GM23338 (cell line): ENCODE data around the gene SPRY4. TPM values are rescaled to one million over a fixed set of nuclear protein-coding genes. Genes with fewer than 3 reads are reported as not detected.

Experiments
- ATAC-seq: fragments of 200-7000 bp; cut with Tn5 transposase; 3 replicates; pipeline ENCODE4 v1.9.1; 2020
- DNase-seq: peaks from one replicate; pipeline ENCODE4 v3.0.0-alpha.2; 2015; ENCODE audit warnings: low spot score
- H2AFZ ChIP-seq: fragments of 200-600 bp; sonication (generic); 2 replicates; pipeline ENCODE4 v1.8.0; 2016; ENCODE audit warnings: antibody characterized with exemption, mild to moderate bottlenecking, moderate library complexity
- H3F3A ChIP-seq: fragments of 200-600 bp; sonication (generic); replicated peaks from 2 replicates; pipeline ENCODE4 v1.8.0; 2017; ENCODE audit warnings: antibody characterized with exemption, mixed run types, low read depth
- H3K27ac ChIP-seq: fragments of 200-600 bp; sonication (generic); 2 replicates; pipeline ENCODE4 v1.6.1; 2016; ENCODE audit warnings: low read depth
- H3K27me3 ChIP-seq: fragments of 200-600 bp; sonication (generic); 2 replicates; pipeline ENCODE4 v1.8.0; 2016; ENCODE audit warnings: mild to moderate bottlenecking, mixed run types, moderate library complexity; ENCODE audit not compliant: insufficient read depth
- H3K36me3 ChIP-seq: fragments of 200-600 bp; sonication (generic); 2 replicates; pipeline ENCODE4 v1.8.0; 2016; ENCODE audit warnings: mild to moderate bottlenecking; ENCODE audit not compliant: insufficient read depth
- H3K4me1 ChIP-seq: fragments of 200-600 bp; sonication (generic); 2 replicates; pipeline ENCODE4 v1.8.0; 2016; ENCODE audit warnings: mild to moderate bottlenecking, moderate library complexity; ENCODE audit not compliant: insufficient read depth
- H3K4me2 ChIP-seq: fragments of 200-600 bp; sonication (generic); 2 replicates; pipeline ENCODE4 v1.7.1; 2017; ENCODE audit warnings: mixed run types
- H3K4me3 ChIP-seq: fragments of 200-600 bp; sonication (generic); 2 replicates; pipeline ENCODE4 v1.6.1; 2016; ENCODE audit warnings: mixed run types
- H3K79me2 ChIP-seq: fragments of 200-600 bp; sonication (generic); replicated peaks from 2 replicates; pipeline ENCODE4 v1.8.0; 2017; ENCODE audit warnings: mild to moderate bottlenecking; ENCODE audit not compliant: insufficient read depth
- H3K9me2 ChIP-seq: fragments of 200-600 bp; sonication (generic); 2 replicates; pipeline ENCODE4 v1.8.0; 2017; ENCODE audit not compliant: insufficient read depth
- H4K20me1 ChIP-seq: fragments of 200-600 bp; sonication (generic); replicated peaks from 2 replicates; pipeline ENCODE4 v1.8.0; 2017; ENCODE audit warnings: mild to moderate bottlenecking; ENCODE audit not compliant: insufficient read depth
- H3K27ac Mint-ChIP-seq: 2 replicates; pipeline ENCODE4 v1.8.0; 2020; ENCODE audit warnings: inconsistent platforms, mild to moderate bottlenecking, moderate library complexity, mixed read lengths
- H3K27me3 Mint-ChIP-seq: 3 replicates; pipeline ENCODE4 v1.8.0; 2022; ENCODE audit warnings: low read depth, mild to moderate bottlenecking, moderate library complexity, mixed read lengths, inconsistent platforms; ENCODE audit not compliant: insufficient read depth, poor library complexity
- H3K36me3 Mint-ChIP-seq: 3 replicates; pipeline ENCODE4 v1.8.0; 2021; ENCODE audit warnings: low read depth, mild to moderate bottlenecking, inconsistent platforms, moderate library complexity, mixed read lengths
- H3K4me1 Mint-ChIP-seq: 3 replicates; pipeline ENCODE4 v1.8.0; 2020; ENCODE audit warnings: mild to moderate bottlenecking, inconsistent platforms, mixed read lengths
- H3K4me3 Mint-ChIP-seq: 3 replicates; pipeline ENCODE4 v1.8.0; 2021; ENCODE audit warnings: moderate library complexity, mild to moderate bottlenecking, inconsistent platforms, mixed read lengths
- H3K9me3 Mint-ChIP-seq: 3 replicates; pipeline ENCODE4 v1.8.0; 2020; ENCODE audit warnings: moderate library complexity, mild to moderate bottlenecking, inconsistent platforms, mixed read lengths
- ZNF331 ChIP-seq: fragments of 250-450 bp; sonication (Bioruptor Pico); IDR thresholded peaks from 2 replicates; pipeline ENCODE4 v1.5.0; 2020; ENCODE audit warnings: low read depth, mild to moderate bottlenecking, moderate library complexity
- ZNF462 ChIP-seq: fragments of 250-450 bp; sonication (Bioruptor Pico); IDR thresholded peaks from 2 replicates; pipeline ENCODE4 v1.5.0; 2020; ENCODE audit warnings: mild to moderate bottlenecking, moderate library complexity
- polyA plus RNA-seq: library from polyadenylated mRNA; unstranded; fragments of >200 nt; fragmentation: Nextera tagmentation; extraction: Ambion mirVana; gene quantifications from 2 replicates; pipeline ENCODE4 v1.2.1, GENCODE V29; 2016
- total RNA-seq: library from RNA; depleted of rRNA; stranded (reverse); fragments of >200 nt; shearing (Covaris generic); gene quantifications from 2 replicates; pipeline ENCODE4 v1.2.3, GENCODE V29; 2014
- TF ChIP-seq, protein P1 (sequence below), 2 experiments: fragments of 200-600 bp in 1 of 2; sonication (generic) in 1 of 2; conservative IDR thresholded peaks; 2 replicates each; pipeline versions ENCODE4 v1.5.1 to v1.6.1; 2016 to 2017; ENCODE audit warnings: antibody characterized with exemption in 2 of 2, low read depth in 2 of 2, mild to moderate bottlenecking in 2 of 2, moderate library complexity in 1 of 2

SPRY4 gene
- total and polyA plus RNA-seq, 2 experiments from 2014 or later: 70.6 to 240 TPM

DNA sequence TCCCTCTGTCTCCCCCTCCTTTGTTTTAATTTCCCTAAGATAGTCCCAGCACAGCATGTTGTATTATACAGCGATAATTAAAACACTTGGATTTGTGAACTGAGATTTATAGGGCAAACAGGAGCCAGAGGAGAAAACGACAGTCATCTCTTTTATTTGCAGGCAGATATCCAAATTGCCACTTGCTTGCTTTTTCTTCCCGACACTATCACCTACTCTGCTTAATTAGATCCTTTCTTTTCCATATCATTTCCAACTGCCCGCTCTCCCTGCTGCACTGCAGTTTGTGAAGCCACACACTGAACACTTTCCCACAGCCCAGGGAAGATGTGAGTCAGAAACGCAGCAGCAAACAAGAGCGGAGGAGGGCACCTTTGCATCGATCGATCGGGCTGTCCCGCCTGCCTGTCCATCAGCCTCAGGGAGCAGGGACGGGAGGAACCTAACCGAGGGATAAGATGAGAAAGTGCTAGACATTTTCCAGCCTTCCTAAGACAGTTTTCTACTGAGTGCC, 35.8 kb upstream of the SPRY4 start:
- H3K4me3 ChIP-seq: no peak overlapping the region
- H3K4me1 Mint-ChIP-seq: peaks cover 67% of the 10 kb centered on the region
- no peaks in the 10 kb centered on the region for H3K27me3 ChIP-seq
- H3K27ac Mint-ChIP-seq: peak overlapping the region; percentile 91
- H3K36me3 ChIP-seq: no peaks in the 10 kb centered on the region
- H3K27me3 Mint-ChIP-seq: peaks cover 15% of the 10 kb centered on the region
- H4K20me1 ChIP-seq: no peaks in the 10 kb centered on the region
- H3K9me2 ChIP-seq: no peaks in the 10 kb centered on the region
- TF ChIP-seq ZNF331 (CRISPR knock-in tag) (no peak), ZNF462 (CRISPR knock-in tag) (no peak)
- TF ChIP-seq, protein P1, sequence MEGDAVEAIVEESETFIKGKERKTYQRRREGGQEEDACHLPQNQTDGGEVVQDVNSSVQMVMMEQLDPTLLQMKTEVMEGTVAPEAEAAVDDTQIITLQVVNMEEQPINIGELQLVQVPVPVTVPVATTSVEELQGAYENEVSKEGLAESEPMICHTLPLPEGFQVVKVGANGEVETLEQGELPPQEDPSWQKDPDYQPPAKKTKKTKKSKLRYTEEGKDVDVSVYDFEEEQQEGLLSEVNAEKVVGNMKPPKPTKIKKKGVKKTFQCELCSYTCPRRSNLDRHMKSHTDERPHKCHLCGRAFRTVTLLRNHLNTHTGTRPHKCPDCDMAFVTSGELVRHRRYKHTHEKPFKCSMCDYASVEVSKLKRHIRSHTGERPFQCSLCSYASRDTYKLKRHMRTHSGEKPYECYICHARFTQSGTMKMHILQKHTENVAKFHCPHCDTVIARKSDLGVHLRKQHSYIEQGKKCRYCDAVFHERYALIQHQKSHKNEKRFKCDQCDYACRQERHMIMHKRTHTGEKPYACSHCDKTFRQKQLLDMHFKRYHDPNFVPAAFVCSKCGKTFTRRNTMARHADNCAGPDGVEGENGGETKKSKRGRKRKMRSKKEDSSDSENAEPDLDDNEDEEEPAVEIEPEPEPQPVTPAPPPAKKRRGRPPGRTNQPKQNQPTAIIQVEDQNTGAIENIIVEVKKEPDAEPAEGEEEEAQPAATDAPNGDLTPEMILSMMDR (conservative IDR thresholded peaks at IDR 0.05; ENCODE audit: low read depth in 2 of 2): 0 out of 4 replicates have a peak, but pooled peaks of 1 of the 2 experiments have one; percentile 8
- H3K4me2 ChIP-seq: peak overlapping the region; percentile 64
- H3K4me1 ChIP-seq: peaks cover 74% of the 10 kb centered on the region
- ATAC-seq: peak; percentile 7; the same call in 2 of the 3 replicates
- peaks cover 10% of the 10 kb centered on the region; the same call in 2 of the 3 replicates for H3K36me3 Mint-ChIP-seq
- H3K27ac ChIP-seq: peak overlapping the region; percentile 79
- no peak overlapping the region for H3K4me3 Mint-ChIP-seq
- peaks cover 8% of the 10 kb centered on the region; the same call in 1 of the 2 replicates for H3K79me2 ChIP-seq
- H3F3A ChIP-seq: peaks cover 39% of the 10 kb centered on the region
- DNase-seq: peak; percentile 51
- peak overlapping the region; percentile 49; the same call in 1 of the 2 replicates for H2AFZ ChIP-seq
- 0 out of 3 replicates have a peak, but pooled peaks cover 6% of the 10 kb centered on the region for H3K9me3 Mint-ChIP-seq
